Measurements from ENCODE around the gene ZNF354B.

GRCh38 chr5:178861627-178862026 lies 1.9 kb downstream of the ZNF354B start:
- TF ChIP-seq CTCF (conservative IDR thresholded peaks at IDR 0.05; ENCODE audit: low read depth in 2 of 2) (no peak), POLR2AphosphoS5 (IDR thresholded peaks at IDR 0.05; ENCODE audit: low read depth) (no peak), CREB1 (CRISPR knock-in tag; IDR thresholded peaks at IDR 0.05; ENCODE audit: low read depth) (no peak), EZH2 (IDR thresholded peaks at IDR 0.05; ENCODE audit: low read depth, unreplicated experiment) (no peak)

All from GM23338 (cell line).